Gastroesophageal sphincter (tissue), 4 donors: ENCODE data around the gene TNFRSF9. TPM values are rescaled to one million over a fixed set of nuclear protein-coding genes. Genes with fewer than 3 reads are reported as not detected.
A peak's percentile ranks its signal among the peaks of the same experiment; 100 is the strongest.

Source experiments
- ATAC-seq: fragments of 150-250 bp; one replicate; pipeline ENCODE4 v1.9.1; 2016; ENCODE audit warnings: mild to moderate bottlenecking, moderate library complexity
- H3K27ac ChIP-seq, 4 donors: fragments of 200-600 bp; sonication (generic) in 3 of 4; 1 replicate in 3 of 4; 2 replicates in 1 of 4; pipeline ENCODE4 v1.5.1; 2016 to 2019
- H3K27me3 ChIP-seq: fragments of 200-600 bp; sonication (generic); one replicate; pipeline ENCODE4 v1.5.1; 2019
- H3K36me3 ChIP-seq, 2 donors: fragments of 200-600 bp; sonication (generic); one replicate each; pipeline ENCODE4 v1.5.1; 2019; ENCODE audit warnings: control low read depth in 1 of 2
- H3K4me1 ChIP-seq, 3 donors: fragments of 200-600 bp; sonication (generic); 1 replicate in 2 of 3; 2 replicates in 1 of 3; pipeline ENCODE4 v1.5.1; 2016 to 2019; ENCODE audit warnings: control low read depth in 2 of 3
- H3K4me3 ChIP-seq, 2 donors: fragments of 200-600 bp; sonication (generic); one replicate each; pipeline ENCODE4 v1.5.1; 2019; ENCODE audit warnings: mild to moderate bottlenecking in 1 of 2, moderate library complexity in 1 of 2
- H3K9me3 ChIP-seq, 3 donors: fragments of 200-600 bp; sonication (generic); one replicate each; pipeline ENCODE4 v1.5.1; 2017 to 2019; ENCODE audit warnings: control low read depth in 2 of 3
- CTCF ChIP-seq, 4 experiments: fragments of 200-600 bp in 2 of 4; fragments of 450-650 bp in 2 of 4; sonication (generic) in 1 of 4; IDR thresholded peaks; one replicate each; pipeline ENCODE4 v1.5.1; 2017 to 2019; ENCODE audit warnings: antibody characterized with exemption in 4 of 4, mild to moderate bottlenecking in 2 of 4, moderate library complexity in 2 of 4
- EP300 ChIP-seq: sonication (generic); formaldehyde crosslinking; IDR thresholded peaks from one replicate; pipeline ENCODE4 v1.6.1; 2017; ENCODE audit warnings: antibody characterized with exemption, mild to moderate bottlenecking
- POLR2A ChIP-seq, 2 donors: fragments of 450-650 bp; IDR thresholded peaks; one replicate each; pipeline ENCODE4 v1.6.1; 2017; ENCODE audit warnings: antibody characterized with exemption in 2 of 2, mild to moderate bottlenecking in 2 of 2, moderate library complexity in 1 of 2
- POLR2AphosphoS5 ChIP-seq: sonication (generic); formaldehyde crosslinking; IDR thresholded peaks from one replicate; pipeline ENCODE4 v1.6.1; 2017; ENCODE audit warnings: antibody characterized with exemption
- WGBS, 2 donors: methylation state at CpG; one replicate each; pipeline ENCODE4 v1.1.5; 2018; ENCODE audit warnings: low coverage in 1 of 2; 5-methylcytosine and 5-hydroxymethylcytosine counted together
- total RNA-seq, 4 donors: library from RNA; depleted of rRNA; stranded (reverse); fragments of >200 nt; gene quantifications; one replicate each; pipeline ENCODE4 v1.1.0, GENCODE V29; 2016

Gene TNFRSF9
- total RNA-seq, 4 donors from 2014 or later = 0.13 to 0.31 TPM; not detected in 2

GRCh38 chr1:7975212-7975865, 34.7 kb upstream of the TNFRSF9 start:
- Histone ChIP-seq H3K36me3 (peaks cover 2 to 68% of the 10 kb centered on the region in 2 donors), H3K27ac (peak overlapping the region in 2 of 4 donors; percentile 60 to 77), H3K4me3 (no peak overlapping the region), H3K4me1 (peaks cover 0 to 32% (median 0%) of the 10 kb centered on the region in 3 donors), H3K9me3 (no peaks in the 10 kb centered on the region), H3K27me3 (no peaks in the 10 kb centered on the region)
- TF ChIP-seq POLR2AphosphoS5 (peak; percentile 37), CTCF (IDR thresholded peaks at IDR 0.05) (peak; percentile 85 to 92 (median 91)), POLR2A (IDR thresholded peaks at IDR 0.05) (no peak), EP300 (no peak)
- ATAC-seq = peak; percentile 90
- 50 to 53% methylated on average over 5 to 8 of the region's 8 CpGs for WGBS, 2 donors

GRCh38 chr1:7973086-7973485, 32.4 kb upstream of the TNFRSF9 start:
- 94 to 100% methylated on average over 2 of the region's 2 CpGs for WGBS, 2 donors
- Histone ChIP-seq H3K27ac (no peak overlapping the region), H3K4me3 (no peak overlapping the region), H3K4me1 (peaks cover 0 to 32% (median 0%) of the 10 kb centered on the region in 3 donors), H3K36me3 (peaks cover 2 to 66% of the 10 kb centered on the region in 2 donors), H3K9me3 (no peaks in the 10 kb centered on the region), H3K27me3 (no peaks in the 10 kb centered on the region)
- no peak for TF ChIP-seq CTCF (IDR thresholded peaks at IDR 0.05)
- no peak for TF ChIP-seq POLR2AphosphoS5
- TF ChIP-seq POLR2A (IDR thresholded peaks at IDR 0.05) = no peak
- TF ChIP-seq EP300 = no peak
- no peak for ATAC-seq

- no peak for ATAC-seq
- peaks cover 2 to 68% of the 10 kb centered on the region in 2 donors for H3K36me3 ChIP-seq
- 95 to 100% methylated on average over 2 to 5 of the region's 5 CpGs for WGBS, 2 donors
These were observed 31.6 kb upstream of the TNFRSF9 start for GRCh38 chr1:7972285-7972684.

GRCh38 chr1:7971024-7971423, 30.4 kb upstream of the TNFRSF9 start:
- no peak for ATAC-seq
- 67 to 84% methylated on average over 6 of the region's 6 CpGs for WGBS, 2 donors
- H3K36me3 ChIP-seq = peaks cover 2 to 80% of the 10 kb centered on the region in 2 donors

More at GRCh38 chr1:7972285-7972684, 31.6 kb upstream of the TNFRSF9 start:
- Histone ChIP-seq H3K4me3 (no peak overlapping the region), H3K27me3 (no peaks in the 10 kb centered on the region), H3K27ac (no peak overlapping the region), H3K4me1 (peaks cover 0 to 34% (median 0%) of the 10 kb centered on the region in 3 donors), H3K9me3 (no peaks in the 10 kb centered on the region)
- no peak for TF ChIP-seq POLR2AphosphoS5
- no peak for TF ChIP-seq CTCF (IDR thresholded peaks at IDR 0.05)

More at GRCh38 chr1:7971024-7971423, 30.4 kb upstream of the TNFRSF9 start:
- Histone ChIP-seq H3K9me3 (no peaks in the 10 kb centered on the region), H3K4me1 (peaks cover 0 to 34% (median 0%) of the 10 kb centered on the region in 3 donors), H3K4me3 (no peak overlapping the region), H3K27ac (no peak overlapping the region), H3K27me3 (no peaks in the 10 kb centered on the region)
- no peak for TF ChIP-seq EP300
- no peak for TF ChIP-seq CTCF (IDR thresholded peaks at IDR 0.05)
- no peak for TF ChIP-seq POLR2AphosphoS5
- TF ChIP-seq POLR2A (IDR thresholded peaks at IDR 0.05) = no peak
